ENCODE results near the gene ADAM15. TPM values are rescaled to one million over a fixed set of nuclear protein-coding genes. Genes with fewer than 3 reads are reported as not detected.

ADAM15 gene
- total and polyA plus RNA-seq, 2 of the 8 experiments (the other 6 are each of a cell fraction or from before 2014, with no cell fraction given): 32.9 to 37.6 TPM

DNA sequence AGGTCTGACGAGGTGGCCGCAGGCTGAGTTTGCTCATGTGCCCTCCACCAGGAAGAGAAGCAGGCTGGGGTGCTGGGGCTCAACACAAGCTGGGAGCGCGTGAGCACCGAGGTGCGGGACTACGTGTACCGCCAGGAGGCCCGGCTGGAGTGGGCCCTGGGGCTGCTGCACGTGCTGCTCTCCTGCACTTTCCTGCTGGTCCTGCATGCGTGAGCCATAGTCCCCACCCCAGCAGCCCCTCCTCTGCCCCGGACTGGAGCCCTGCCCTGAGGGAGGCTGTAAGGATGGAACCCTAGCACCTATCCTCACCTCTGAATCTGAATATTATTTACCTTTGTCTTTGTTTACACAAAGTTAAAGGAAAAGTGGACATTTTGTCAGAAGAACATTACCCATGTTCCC is 7.8 kb upstream of the ADAM15 start:
- 77% methylated on average over 12 of the region's 12 CpGs; no CpG with 5 or more reads in 1 of the 2 experiments for WGBS, 2 experiments (ENCODE audit: extremely low coverage in 1 of 2, insufficient coverage in 1 of 2, insufficient read length in 1 of 2, insufficient replicate concordance in 2 of 2, low coverage in 1 of 2, low lambda C conversion rate in 2 of 2, missing lambda C conversion rate in 1 of 2)
- Histone ChIP-seq H3K27ac (ENCODE audit: low read depth, low read length) (no peak overlapping the region), H3K79me2 (ENCODE audit: control insufficient read depth in 1 of 2, insufficient read depth in 2 of 2, low read length in 2 of 2) (no peaks in the 10 kb centered on the region), H3K4me1 (replicated peaks in 1 of 4; ENCODE audit: control insufficient read depth in 3 of 4, insufficient read depth in 4 of 4, low read length in 3 of 4) (peaks cover 0 to 11% (median 3%) of the 10 kb centered on the region in 4 experiments; a peak in 4 of 7 replicates), H2AK5ac (ENCODE audit: low read depth, low read length) (no peak overlapping the region), H2BK20ac (ENCODE audit: low read length) (no peak overlapping the region), H4K91ac (replicated peaks; ENCODE audit: insufficient read length, low read length) (no peak overlapping the region), H3K56ac (replicated peaks; ENCODE audit: insufficient read length, low read depth, low read length) (no peak overlapping the region), H2BK120ac (replicated peaks; ENCODE audit: low read depth, low read length) (no peak overlapping the region), H3K14ac (ENCODE audit: insufficient read length) (no peak overlapping the region), H3K23ac (ENCODE audit: insufficient read length) (no peak overlapping the region), H2BK12ac (ENCODE audit: low read depth, low read length) (no peak overlapping the region), H4K20me1 (replicated peaks in 1 of 2; ENCODE audit: control insufficient read depth in 1 of 2, insufficient read depth in 2 of 2, low read length in 2 of 2) (no peaks in the 10 kb centered on the region), H3K9me3 (ENCODE audit: insufficient read depth in 2 of 2, low read depth in 1 of 2, low read length in 1 of 2) (no peaks in the 10 kb centered on the region), H4K8ac (ENCODE audit: extremely low read depth, insufficient read depth, low read length) (no peak overlapping the region), H3K36me3 (ENCODE audit: control insufficient read depth in 2 of 4, insufficient read depth in 4 of 4, low read length in 3 of 4) (no peaks in the 10 kb centered on the region), H4K5ac (ENCODE audit: insufficient read length, low read depth, low read length) (no peak overlapping the region), H3K23me2 (ENCODE audit: low read depth, low read length) (no peaks in the 10 kb centered on the region; the same call in 1 of the 2 replicates), H3K4me2 (ENCODE audit: insufficient read depth in 1 of 2, low read depth in 2 of 2, low read length in 2 of 2) (no peak overlapping the region), H3K27me3 (replicated peaks in 1 of 4; ENCODE audit: control insufficient read depth in 3 of 4, extremely low read depth in 1 of 4, insufficient read depth in 3 of 4, low read length in 3 of 4) (no peaks in the 10 kb centered on the region; a peak in 2 of 7 replicates), H3K79me1 (ENCODE audit: low read depth, low read length) (no peaks in the 10 kb centered on the region; the same call in 1 of the 2 replicates), H3K18ac (ENCODE audit: extremely low read depth, low read length) (no peak overlapping the region), H2BK5ac (ENCODE audit: low read depth, low read length) (no peak overlapping the region), H3K4me3 (ENCODE audit: extremely low read depth in 1 of 4, insufficient read depth in 2 of 4, low read depth in 3 of 4, low read length in 4 of 4) (no peak overlapping the region), H3K9ac (replicated peaks in 1 of 4; ENCODE audit: extremely low read depth in 1 of 4, low read depth in 3 of 4, low read length in 3 of 4) (no peak overlapping the region), H2BK15ac (ENCODE audit: low read length) (0 out of 2 replicates have a peak overlapping the region, but pooled peaks have one; percentile 16), H2AFZ (ENCODE audit: low read length) (no peak overlapping the region), H3K4ac (replicated peaks; ENCODE audit: insufficient read length, low read depth, low read length) (no peak overlapping the region)
- TF ChIP-seq MAX (IDR thresholded peaks at IDR 0.05) (0 out of 2 replicates have a peak, but pooled peaks have one; percentile 36), POU5F1 (IDR thresholded peaks at IDR 0.05; ENCODE audit: low read depth, low read length) (no peak), RBBP5 (IDR thresholded peaks at IDR 0.05; ENCODE audit: borderline replicate concordance, low read depth, low read length) (no peak), EP300 (IDR thresholded peaks at IDR 0.05; ENCODE audit: borderline replicate concordance in 1 of 2, low read depth in 2 of 2, low read length in 2 of 2) (no peak)
- ChIA-PET CTCF (ENCODE audit: partially characterized antibody) (interaction anchor here (0.5 to 32.4 kb wide), 13 partner anchors 12 to 1117 kb away, joined by 3 to 907 read pairs (median 4); partner anchors contain the start of genes ADAM15, DCST1, DCST2 and EFNA3), POLR2A (ENCODE audit: partially characterized antibody) (interaction anchor here (0.8 to 3.1 kb wide), 9 partner anchors 13 to 150 kb away, joined by 3 to 11 read pairs (median 5); partner anchors contain the start of genes LENEP and PBXIP1)
- DNase-seq (ENCODE audit: low read depth in 1 of 2, low spot score in 2 of 2) (no peak), FAIRE-seq (no peak)

All from H1 (cell line).